Measurements from ENCODE around the gene CKB. TPM values are rescaled to one million over a fixed set of nuclear protein-coding genes. Genes with fewer than 3 reads are reported as not detected.

Gene CKB
- total and polyA plus RNA-seq, 9 of the 15 experiments (the other 6 are each of a cell fraction or from before 2014, with no cell fraction given): 23.9 to 692 (median 132) TPM

DNA sequence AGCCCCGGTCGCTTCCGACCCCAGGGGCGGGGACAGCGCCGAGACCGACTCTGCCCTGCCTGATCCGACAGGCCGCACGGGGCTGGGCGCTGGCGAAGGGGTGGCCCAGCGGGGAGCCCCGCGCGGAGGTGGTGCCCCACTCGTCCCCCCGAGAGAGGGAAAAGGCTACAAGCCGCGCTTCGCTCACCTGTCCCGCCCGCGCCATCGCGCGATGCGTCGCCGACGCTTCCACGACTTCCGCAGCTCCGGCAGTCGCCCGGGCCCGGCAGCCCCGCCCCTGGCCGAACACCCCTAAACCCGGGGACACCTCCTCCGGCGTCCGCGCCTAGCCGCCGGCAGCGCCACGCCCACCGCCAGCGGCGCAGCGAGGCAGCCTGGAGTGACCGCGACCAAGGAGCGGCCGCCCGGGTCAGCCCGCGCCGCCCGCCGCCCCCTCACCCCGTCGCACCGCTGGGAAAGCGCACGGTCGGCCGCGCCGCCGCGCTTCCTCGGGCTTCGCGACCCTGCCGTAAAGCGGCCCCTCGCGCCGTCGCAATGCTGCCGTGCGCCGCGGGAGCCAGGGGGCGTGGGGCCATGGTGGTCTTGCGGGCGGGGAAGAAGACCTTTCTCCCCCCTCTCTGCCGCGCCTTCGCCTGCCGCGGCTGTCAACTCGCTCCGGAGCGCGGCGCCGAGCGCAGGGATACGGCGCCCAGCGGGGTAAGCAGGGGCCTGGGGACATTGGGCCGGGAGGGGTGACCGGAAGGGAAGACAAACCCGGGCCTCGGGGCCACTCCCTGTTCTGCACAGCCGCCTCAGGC lies 40.0 kb upstream of the CKB start, which contains the start of the genes BAG5 and COA8 (continued):
- TF ChIP-seq CTBP1 (IDR thresholded peaks at IDR 0.05; ENCODE audit: borderline replicate concordance): peak; percentile 95
- TF ChIP-seq KLF10 (CRISPR knock-in tag; IDR thresholded peaks at IDR 0.05): no peak
- no peak for TF ChIP-seq JUN (IDR thresholded peaks at IDR 0.05; ENCODE audit: borderline replicate concordance, low read depth, low read length)
- peak; percentile 36; the same call in 1 of the 2 replicates for TF ChIP-seq JUN (CRISPR knock-in tag; IDR thresholded peaks at IDR 0.05; ENCODE audit: borderline replicate concordance)
- no peak for TF ChIP-seq ZNF707 (CRISPR knock-in tag; conservative IDR thresholded peaks at IDR 0.05)
- TF ChIP-seq WHSC1 (IDR thresholded peaks at IDR 0.05; ENCODE audit: low read length): no peak
- TF ChIP-seq, protein P1, sequence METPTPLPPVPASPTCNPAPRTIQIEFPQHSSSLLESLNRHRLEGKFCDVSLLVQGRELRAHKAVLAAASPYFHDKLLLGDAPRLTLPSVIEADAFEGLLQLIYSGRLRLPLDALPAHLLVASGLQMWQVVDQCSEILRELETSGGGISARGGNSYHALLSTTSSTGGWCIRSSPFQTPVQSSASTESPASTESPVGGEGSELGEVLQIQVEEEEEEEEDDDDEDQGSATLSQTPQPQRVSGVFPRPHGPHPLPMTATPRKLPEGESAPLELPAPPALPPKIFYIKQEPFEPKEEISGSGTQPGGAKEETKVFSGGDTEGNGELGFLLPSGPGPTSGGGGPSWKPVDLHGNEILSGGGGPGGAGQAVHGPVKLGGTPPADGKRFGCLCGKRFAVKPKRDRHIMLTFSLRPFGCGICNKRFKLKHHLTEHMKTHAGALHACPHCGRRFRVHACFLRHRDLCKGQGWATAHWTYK (CRISPR knock-in tag; IDR thresholded peaks at IDR 0.05): peak; percentile 60; the same call in 1 of the 2 replicates
- TF ChIP-seq TEAD1 (CRISPR knock-in tag; IDR thresholded peaks at IDR 0.05): 0 out of 4 replicates have a peak, but pooled peaks of 1 of the 2 experiments have one; percentile 10
- TF ChIP-seq GATAD2B (IDR thresholded peaks at IDR 0.05; ENCODE audit: borderline replicate concordance): peak; percentile 93
- TF ChIP-seq, protein P2, sequence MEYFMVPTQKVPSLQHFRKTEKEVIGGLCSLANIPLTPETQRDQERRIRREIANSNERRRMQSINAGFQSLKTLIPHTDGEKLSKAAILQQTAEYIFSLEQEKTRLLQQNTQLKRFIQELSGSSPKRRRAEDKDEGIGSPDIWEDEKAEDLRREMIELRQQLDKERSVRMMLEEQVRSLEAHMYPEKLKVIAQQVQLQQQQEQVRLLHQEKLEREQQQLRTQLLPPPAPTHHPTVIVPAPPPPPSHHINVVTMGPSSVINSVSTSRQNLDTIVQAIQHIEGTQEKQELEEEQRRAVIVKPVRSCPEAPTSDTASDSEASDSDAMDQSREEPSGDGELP (CRISPR knock-in tag; IDR thresholded peaks at IDR 0.05; ENCODE audit: borderline replicate concordance): no peak; the same call in 1 of the 2 replicates
- TF ChIP-seq CBX1 (IDR thresholded peaks at IDR 0.05; ENCODE audit: low read depth): no peak
- TF ChIP-seq ZNF780A (CRISPR knock-in tag; IDR thresholded peaks at IDR 0.05): no peak
- no peak for TF ChIP-seq SOX6 (IDR thresholded peaks at IDR 0.05)
- TF ChIP-seq SAFB2 (IDR thresholded peaks at IDR 0.05; ENCODE audit: borderline replicate concordance, low read depth, low read length, severe bottlenecking): no peak
- TF ChIP-seq FOXK2 (conservative IDR thresholded peaks at IDR 0.05 in 1 of 2, IDR thresholded peaks at IDR 0.05 in 1 of 2; ENCODE audit: low read depth in 2 of 2): no peak
- TF ChIP-seq ETV5 (CRISPR knock-in tag; IDR thresholded peaks at IDR 0.05; ENCODE audit: low read depth): no peak
- no peak for TF ChIP-seq ZNF121 (CRISPR knock-in tag; conservative IDR thresholded peaks at IDR 0.05)
- TF ChIP-seq ZNF316 (IDR thresholded peaks at IDR 0.05): no peak
- TF ChIP-seq RBBP5 (IDR thresholded peaks at IDR 0.05; ENCODE audit: borderline replicate concordance, insufficient read depth, low read length, poor library complexity, severe bottlenecking): peak; percentile 97
- TF ChIP-seq, protein P3, sequence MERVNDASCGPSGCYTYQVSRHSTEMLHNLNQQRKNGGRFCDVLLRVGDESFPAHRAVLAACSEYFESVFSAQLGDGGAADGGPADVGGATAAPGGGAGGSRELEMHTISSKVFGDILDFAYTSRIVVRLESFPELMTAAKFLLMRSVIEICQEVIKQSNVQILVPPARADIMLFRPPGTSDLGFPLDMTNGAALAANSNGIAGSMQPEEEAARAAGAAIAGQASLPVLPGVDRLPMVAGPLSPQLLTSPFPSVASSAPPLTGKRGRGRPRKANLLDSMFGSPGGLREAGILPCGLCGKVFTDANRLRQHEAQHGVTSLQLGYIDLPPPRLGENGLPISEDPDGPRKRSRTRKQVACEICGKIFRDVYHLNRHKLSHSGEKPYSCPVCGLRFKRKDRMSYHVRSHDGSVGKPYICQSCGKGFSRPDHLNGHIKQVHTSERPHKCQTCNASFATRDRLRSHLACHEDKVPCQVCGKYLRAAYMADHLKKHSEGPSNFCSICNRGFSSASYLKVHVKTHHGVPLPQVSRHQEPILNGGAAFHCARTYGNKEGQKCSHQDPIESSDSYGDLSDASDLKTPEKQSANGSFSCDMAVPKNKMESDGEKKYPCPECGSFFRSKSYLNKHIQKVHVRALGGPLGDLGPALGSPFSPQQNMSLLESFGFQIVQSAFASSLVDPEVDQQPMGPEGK (CRISPR knock-in tag; IDR thresholded peaks at IDR 0.05; ENCODE audit: borderline replicate concordance): no peak
- peak; percentile 90 for TF ChIP-seq CXXC5 (CRISPR knock-in tag; IDR thresholded peaks at IDR 0.05)
- TF ChIP-seq CHD4 (IDR thresholded peaks at IDR 0.05; ENCODE audit: insufficient read depth, insufficient replicate concordance, low read depth, low read length, poor library complexity, severe bottlenecking): no peak
